ENCODE data around the gene CXCL3. TPM values are rescaled to one million over a fixed set of nuclear protein-coding genes. Genes with fewer than 3 reads are reported as not detected.

Gene CXCL3
- total RNA-seq, 4 donors from 2014 or later, result 0.62 to 2.5 TPM; not detected in 2

GRCh38 chr4:73991742-73992000 lies 46.8 kb downstream of the CXCL3 start:
- Histone ChIP-seq H3K36me3 (no peaks in the 10 kb centered on the region), H3K27me3 (no peaks in the 10 kb centered on the region), H3K4me3 (no peak overlapping the region), H3K27ac (no peak overlapping the region), H3K4me1 (no peaks in the 10 kb centered on the region), H3K9me3 (no peaks in the 10 kb centered on the region)
- intact Hi-C loops (cut with DNase I; ENCODE audit: low total_unique reads), result no loop called here
- TF ChIP-seq CTCF (IDR thresholded peaks at IDR 0.05) (no peak), POLR2A (IDR thresholded peaks at IDR 0.05) (no peak)
- DNase-seq, result no peak

- Histone ChIP-seq H3K4me3 (no peak overlapping the region), H3K36me3 (no peaks in the 10 kb centered on the region), H3K4me1 (no peaks in the 10 kb centered on the region), H3K27ac (no peak overlapping the region), H3K27me3 (no peaks in the 10 kb centered on the region), H3K9me3 (no peaks in the 10 kb centered on the region)
- no peak for DNase-seq
- intact Hi-C loops (cut with DNase I; ENCODE audit: low total_unique reads), result no loop called here
- TF ChIP-seq POLR2A (IDR thresholded peaks at IDR 0.05), result no peak
- no peak for TF ChIP-seq CTCF (IDR thresholded peaks at IDR 0.05)
Observed at GRCh38 chr4:73990988-73991741, 47.3 kb downstream of the CXCL3 start.

GRCh38 chr4:73989928-73990327 lies 48.6 kb downstream of the CXCL3 start:
- intact Hi-C loops (cut with DNase I; ENCODE audit: low total_unique reads), result no loop called here
- H3K4me1 ChIP-seq, result no peaks in the 10 kb centered on the region
- TF ChIP-seq POLR2A (IDR thresholded peaks at IDR 0.05), result no peak
- no peak for TF ChIP-seq CTCF (IDR thresholded peaks at IDR 0.05)
- DNase-seq, result no peak
- no peak overlapping the region for H3K4me3 ChIP-seq
- H3K27ac ChIP-seq, result no peak overlapping the region
- H3K36me3 ChIP-seq, result no peaks in the 10 kb centered on the region
- no peaks in the 10 kb centered on the region for H3K27me3 ChIP-seq
- H3K9me3 ChIP-seq, result no peaks in the 10 kb centered on the region

- Histone ChIP-seq H3K9me3 (no peaks in the 10 kb centered on the region), H3K36me3 (no peaks in the 10 kb centered on the region), H3K4me3 (no peak overlapping the region), H3K27ac (no peak overlapping the region), H3K27me3 (no peaks in the 10 kb centered on the region), H3K4me1 (no peaks in the 10 kb centered on the region)
- intact Hi-C loops (cut with DNase I; ENCODE audit: low total_unique reads), result no loop called here
- no peak for DNase-seq
- no peak for TF ChIP-seq CTCF (IDR thresholded peaks at IDR 0.05)
- no peak for TF ChIP-seq POLR2A (IDR thresholded peaks at IDR 0.05)
Observed at GRCh38 chr4:73989031-73989430, 49.5 kb downstream of the CXCL3 start.

GRCh38 chr4:73988061-73988460 lies 50.4 kb downstream of the CXCL3 start, which contains the start of gene PPBP:
TSS of gene PPBP (minus strand) at chr4:73988190. CDS start at chr4:73988103, 87 bp downstream.
- DNase-seq, result no peak
- TF ChIP-seq POLR2A (IDR thresholded peaks at IDR 0.05) (no peak), CTCF (IDR thresholded peaks at IDR 0.05) (no peak)
- intact Hi-C loops (cut with DNase I; ENCODE audit: low total_unique reads), result no loop called here
- Histone ChIP-seq H3K9me3 (no peaks in the 10 kb centered on the region), H3K4me3 (no peak within 1 kb of the TSS), H3K36me3 (no peaks in the 10 kb centered on the region), H3K27me3 (no peaks in the 10 kb centered on the region), H3K4me1 (no peaks in the 10 kb centered on the region), H3K27ac (no peak within 1 kb of the TSS)

Small RNAs within 50 kb of the gene (small RNA-seq; reads per million reads assigned to genes)
- gene RN7SL218P, result not detected

Other genes starting within 250 kb of the CXCL3 start
- 1 to 10 TPM in 1 of 4 donors, under 1 TPM in 1, not detected in 2; 0.28 to 4.1 TPM for gene CXCL6, start 202.0 kb downstream of the CXCL3 start, total RNA-seq
- gene PF4V1, start 185.4 kb downstream of the CXCL3 start, total RNA-seq, result not detected
- gene CXCL1, start 169.3 kb downstream of the CXCL3 start, total RNA-seq, result 1 to 10 TPM in 2 of 4 donors, not detected in 2; 1.4 to 2.6 TPM
- gene PF4, start 56.7 kb downstream of the CXCL3 start, total RNA-seq, result not detected
- gene PPBP, start 50.5 kb downstream of the CXCL3 start, total RNA-seq, result 10 to 100 TPM in 1 of 4 donors, 1 to 10 TPM in 1, not detected in 2; 2.5 to 27.9 TPM
- not detected for gene CXCL5, start 40.0 kb downstream of the CXCL3 start, total RNA-seq
- 10 to 100 TPM in 2 of 4 donors, 1 to 10 TPM in 1, not detected in 1; 1.4 to 43.8 (median 12.3) TPM for gene CXCL2, start 60.5 kb upstream of the CXCL3 start, total RNA-seq
- gene MTHFD2L, start 119.4 kb upstream of the CXCL3 start, total RNA-seq, result 10 to 100 TPM in 2 of 4 donors, 1 to 10 TPM in 2; 2.4 to 32.5 (median 12.9) TPM